ENCODE data around the gene DDX25. TPM values are rescaled to one million over a fixed set of nuclear protein-coding genes. Genes with fewer than 3 reads are reported as not detected.

DDX25 gene
- total RNA-seq, 6 donors from 2014 or later, result 0.31 TPM; not detected in 5

- H3K27me3 ChIP-seq, result no peaks in the 10 kb centered on the region
- no peak overlapping the region for H3K4me3 ChIP-seq
- H3K36me3 ChIP-seq, result no peaks in the 10 kb centered on the region
- peaks cover 0 to 9% (median 6%) of the 10 kb centered on the region in 4 donors for H3K4me1 ChIP-seq
- TF ChIP-seq EP300 (IDR thresholded peaks at IDR 0.05) (no peak), POLR2AphosphoS5 (IDR thresholded peaks at IDR 0.05) (no peak), CTCF (IDR thresholded peaks at IDR 0.05) (no peak), POLR2A (IDR thresholded peaks at IDR 0.05) (no peak)
- no peaks in the 10 kb centered on the region for H3K9me3 ChIP-seq
- H3K27ac ChIP-seq, result no peak overlapping the region
- DNase-seq, result no peak
- no peak for ATAC-seq (ENCODE audit: low FRiP score in 2 of 2)
- WGBS, 2 donors, result 81 to 90% methylated on average over 17 to 20 of the region's 20 CpGs
Observed at GRCh38 chr11:125953401-125953935, 49.2 kb downstream of the DDX25 start.

GRCh38 chr11:125954123-125954944 lies 50.0 kb downstream of the DDX25 start:
- DNase-seq (no peak), ATAC-seq (ENCODE audit: low FRiP score in 2 of 2) (no peak)
- Histone ChIP-seq H3K9me3 (no peaks in the 10 kb centered on the region), H3K4me3 (no peak overlapping the region), H3K36me3 (no peaks in the 10 kb centered on the region), H3K27me3 (no peaks in the 10 kb centered on the region), H3K27ac (no peak overlapping the region), H3K4me1 (peaks cover 0 to 9% (median 6%) of the 10 kb centered on the region in 4 donors)
- 87 to 89% methylated on average over 10 to 21 of the region's 21 CpGs for WGBS, 2 donors
- TF ChIP-seq EP300 (IDR thresholded peaks at IDR 0.05) (no peak), POLR2AphosphoS5 (IDR thresholded peaks at IDR 0.05) (no peak)

GRCh38 chr11:125954945-125955640 lies 50.8 kb downstream of the DDX25 start:
- Histone ChIP-seq H3K27me3 (no peaks in the 10 kb centered on the region), H3K4me3 (no peak overlapping the region), H3K27ac (no peak overlapping the region), H3K36me3 (no peaks in the 10 kb centered on the region), H3K4me1 (peaks cover 0 to 9% (median 6%) of the 10 kb centered on the region in 4 donors), H3K9me3 (no peaks in the 10 kb centered on the region)
- DNase-seq, result no peak
- no peak for TF ChIP-seq CTCF (IDR thresholded peaks at IDR 0.05)
- no peak for TF ChIP-seq POLR2AphosphoS5 (IDR thresholded peaks at IDR 0.05)
- no peak for TF ChIP-seq POLR2A (IDR thresholded peaks at IDR 0.05)
- no peak for TF ChIP-seq EP300 (IDR thresholded peaks at IDR 0.05)
- ATAC-seq (ENCODE audit: low FRiP score in 2 of 2), result no peak
- WGBS, 2 donors, result 87 to 92% methylated on average over 3 to 15 of the region's 15 CpGs

GRCh38 chr11:125955856-125956255 lies 51.5 kb downstream of the DDX25 start:
- no peak overlapping the region for H3K27ac ChIP-seq
- ATAC-seq (ENCODE audit: low FRiP score in 2 of 2), result no peak

More at GRCh38 chr11:125955856-125956255, 51.5 kb downstream of the DDX25 start:
- no peaks in the 10 kb centered on the region for H3K27me3 ChIP-seq
- TF ChIP-seq POLR2A (IDR thresholded peaks at IDR 0.05), result no peak
- no peak for TF ChIP-seq POLR2AphosphoS5 (IDR thresholded peaks at IDR 0.05)
- no peak for TF ChIP-seq CTCF (IDR thresholded peaks at IDR 0.05)
- TF ChIP-seq EP300 (IDR thresholded peaks at IDR 0.05), result no peak
- DNase-seq, result no peak
- peaks cover 0 to 9% (median 5%) of the 10 kb centered on the region in 4 donors for H3K4me1 ChIP-seq
- no peaks in the 10 kb centered on the region for H3K9me3 ChIP-seq
- H3K36me3 ChIP-seq, result no peaks in the 10 kb centered on the region
- H3K4me3 ChIP-seq, result no peak overlapping the region
- 88 to 94% methylated on average over 2 of the region's 2 CpGs for WGBS, 2 donors
